H1 (cell line): ENCODE measurements around the gene SPPL2B. TPM values are rescaled to one million over a fixed set of nuclear protein-coding genes. Genes with fewer than 3 reads are reported as not detected.

Experiments used
- ASH2L ChIP-seq: fragments of 200-600, 300-600 bp; sonication (generic); IDR thresholded peaks from one replicate; pipeline ENCODE4 v1.7.1; 2017; ENCODE audit warnings: low read length
- NRF1 ChIP-seq: IDR thresholded peaks from 2 replicates; pipeline ENCODE4 v1.6.1; 2011; ENCODE audit warnings: mild to moderate bottlenecking, low read depth, low read length, improper control_type of control experiment
- polyA plus RNA-seq, 7 experiments: library from polyadenylated mRNA; depleted of rRNA in 3 of 7; stranded (reverse) in 5 of 7; unstranded in 2 of 7; fragments of >200 nt in 5 of 7; fragments of 200-250 nt in 2 of 7; gene quantifications; 1 replicate in 5 of 7; 2 replicates in 1 of 7; 4 replicates in 1 of 7; pipeline versions ENCODE4 v1.2.1 to v1.2.3, GENCODE V29; 2011 to 2013; ENCODE audit warnings: missing spikeins in 2 of 7, mixed read lengths in 2 of 7
- total RNA-seq: library from RNA; stranded (reverse); fragmentation: NEBNext Ultra II Directional; extraction: Animal tissue kit (Norgen Biotek cat#: 25700); gene quantifications from 2 replicates; pipeline ENCODE4 v1.2.1, GENCODE V29; 2021

The SPPL2B gene
- total and polyA plus RNA-seq, 2 of the 8 experiments (the other 6 are each of a cell fraction or from before 2014, with no cell fraction given): 34.8 to 55.7 TPM

DNA sequence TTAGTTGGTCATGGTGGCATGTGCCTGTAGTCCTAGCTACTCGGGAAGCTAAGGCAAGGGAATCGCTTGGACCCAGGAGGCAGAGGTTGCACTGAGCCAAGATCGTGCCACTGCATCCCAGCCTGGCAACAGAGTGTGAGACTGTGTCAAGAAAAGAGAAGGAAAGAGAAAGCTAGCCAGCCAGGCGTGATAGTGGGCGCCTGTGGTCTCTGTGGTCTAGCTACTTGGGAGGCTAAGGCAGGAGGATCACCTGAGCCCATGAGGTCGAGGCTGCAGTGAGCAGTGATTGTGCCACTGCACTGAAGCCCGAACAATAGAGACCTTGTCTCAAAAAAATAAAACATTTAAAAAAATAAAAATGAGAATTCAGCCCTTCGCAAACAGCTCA is 65.6 kb downstream of the SPPL2B start (continued):
- no peak for TF ChIP-seq ASH2L
- TF ChIP-seq NRF1: no peak
